Mesodermal cell (in vitro differentiated cells): ENCODE data around the gene PTPRG.

Source experiments
- H3K27ac ChIP-seq: 2 replicates; pipeline ENCODE4 v1.7.0; 2013; ENCODE audit warnings: mild to moderate bottlenecking, low read depth, low read length, moderate library complexity; ENCODE audit not compliant: severe bottlenecking
- H3K36me3 ChIP-seq: 2 replicates; pipeline ENCODE4 v1.7.1; 2013; ENCODE audit warnings: mild to moderate bottlenecking, low read length, moderate library complexity; ENCODE audit not compliant: control insufficient read depth, insufficient read depth
- H3K4me1 ChIP-seq: one replicate; pipeline ENCODE4 v1.7.1; 2013; ENCODE audit warnings: mild to moderate bottlenecking, low read length; ENCODE audit not compliant: insufficient read depth, control insufficient read depth, poor library complexity, severe bottlenecking
- H3K4me3 ChIP-seq: 2 replicates; pipeline ENCODE4 v1.7.0; 2013; ENCODE audit warnings: low read length, control low read depth, mild to moderate bottlenecking; ENCODE audit not compliant: insufficient read depth, poor library complexity, severe bottlenecking; ENCODE audit errors: extremely low read depth
- H3K9me3 ChIP-seq: 2 replicates; pipeline ENCODE4 v1.7.1; 2013; ENCODE audit warnings: mild to moderate bottlenecking, low read length, moderate library complexity; ENCODE audit not compliant: control insufficient read depth
- WGBS, 2 experiments: methylation state at CpG; one replicate each; pipeline ENCODE4 v1.1.5; 2013; ENCODE audit warnings: missing lambda C conversion rate in 2 of 2; ENCODE audit not compliant: insufficient coverage in 2 of 2; 5-methylcytosine and 5-hydroxymethylcytosine counted together

The PTPRG gene

DNA sequence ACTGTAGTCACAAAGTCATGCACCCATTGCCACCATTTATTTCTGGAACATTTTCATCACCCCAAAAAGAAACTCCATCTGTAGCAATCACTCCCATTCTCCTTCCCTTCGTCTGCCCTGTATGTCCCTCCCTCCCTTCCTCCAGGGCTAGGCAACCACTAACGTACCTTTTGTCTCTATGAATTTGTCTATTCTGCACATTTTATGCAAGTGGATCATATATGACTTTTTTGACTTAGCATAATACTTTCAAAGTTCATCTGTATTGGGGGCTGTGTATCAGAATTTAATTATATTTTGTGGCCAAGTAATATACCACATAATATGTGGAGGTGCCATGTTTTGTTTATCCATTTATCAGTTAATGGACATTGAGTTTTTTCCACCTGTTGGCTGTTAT, 610.4 kb downstream of the PTPRG start:
- WGBS, 2 experiments: 67% methylated on average over 1 of the region's 2 CpGs; no CpG with 5 or more reads in 1 of the 2 experiments
- Histone ChIP-seq H3K4me3 (no peak overlapping the region), H3K4me1 (peaks cover 35% of the 10 kb centered on the region), H3K36me3 (peaks cover 35% of the 10 kb centered on the region), H3K27ac (no peak overlapping the region), H3K9me3 (peaks cover 10% of the 10 kb centered on the region)

DNA sequence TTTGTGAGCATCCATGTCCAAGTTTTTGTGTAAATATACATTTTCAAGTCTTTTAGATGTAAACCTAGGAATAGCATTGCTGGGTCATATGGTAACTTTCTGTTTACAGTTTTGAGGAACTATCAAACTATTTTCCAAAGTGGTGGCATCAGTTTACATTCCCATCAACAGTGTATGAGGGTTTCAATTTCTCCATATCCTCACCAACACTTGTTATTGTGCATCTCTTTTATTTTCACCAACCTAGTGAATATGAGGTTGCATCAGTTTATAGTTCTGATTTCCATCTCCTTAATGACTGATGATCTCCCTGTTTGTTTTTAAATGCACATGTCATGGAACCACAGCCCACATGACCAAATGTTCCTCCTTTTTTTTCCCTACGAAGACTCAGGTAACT, 610.8 kb downstream of the PTPRG start:
- WGBS, 2 experiments: no CpG with 5 or more reads among the region's 1 CpG
- H3K9me3 ChIP-seq: peaks cover 10% of the 10 kb centered on the region
- peaks cover 35% of the 10 kb centered on the region for H3K4me1 ChIP-seq
- no peak overlapping the region for H3K4me3 ChIP-seq
- H3K36me3 ChIP-seq: peaks cover 35% of the 10 kb centered on the region
- H3K27ac ChIP-seq: no peak overlapping the region

DNA sequence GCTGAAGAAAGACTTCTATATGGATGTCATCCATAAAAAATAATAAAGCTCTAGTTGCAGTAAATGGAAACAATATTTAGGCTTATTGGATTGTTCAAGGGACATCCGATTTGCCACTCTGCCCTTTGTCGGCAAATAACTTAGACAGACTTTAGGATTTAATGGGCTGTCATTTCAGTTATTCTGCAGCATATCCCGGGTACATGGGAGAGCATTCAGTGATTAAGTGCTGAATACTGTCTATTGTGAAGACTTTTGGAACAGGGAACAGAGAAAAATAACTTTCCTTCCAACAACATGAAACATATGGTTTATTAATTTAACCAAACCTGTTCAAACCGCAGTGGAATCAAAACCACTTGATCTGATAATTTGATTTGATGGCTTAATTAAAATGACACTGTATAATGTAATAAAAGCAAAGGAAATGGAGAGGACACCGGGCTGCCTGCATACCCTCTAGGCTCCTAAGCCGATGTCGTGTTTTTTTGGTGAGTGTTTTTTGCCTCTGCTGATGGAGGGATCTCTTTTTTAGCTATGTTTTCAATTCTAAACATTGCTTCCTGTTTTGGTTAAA, 612.7 kb downstream of the PTPRG start:
- H3K9me3 ChIP-seq: peaks cover 10% of the 10 kb centered on the region
- no peak overlapping the region for H3K4me3 ChIP-seq
- H3K4me1 ChIP-seq: peaks cover 22% of the 10 kb centered on the region
- no peak overlapping the region for H3K27ac ChIP-seq
- H3K36me3 ChIP-seq: peaks cover 25% of the 10 kb centered on the region
- 94 to 98% methylated on average over 2 to 3 of the region's 7 CpGs for WGBS, 2 experiments

DNA sequence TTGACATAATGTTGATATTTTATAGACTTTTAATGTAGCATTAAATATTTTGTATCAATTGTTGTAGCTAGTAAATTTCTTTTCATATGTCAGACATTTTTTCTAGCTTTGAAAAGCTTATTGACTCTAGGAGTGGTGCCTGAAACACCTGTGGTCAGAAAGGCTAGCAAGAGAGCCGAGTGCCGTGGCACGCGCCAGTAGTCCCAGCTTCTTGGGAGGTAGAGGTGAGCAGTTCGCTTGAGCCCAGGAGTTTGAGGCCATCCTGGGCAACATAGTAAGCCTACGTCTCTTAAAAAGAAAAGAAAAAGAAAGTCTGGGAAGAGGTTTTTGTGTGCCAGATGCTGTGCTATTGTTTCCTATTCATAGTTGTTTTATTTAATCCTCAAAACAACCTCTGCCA, 613.8 kb downstream of the PTPRG start:
- peaks cover 10% of the 10 kb centered on the region for H3K9me3 ChIP-seq
- H3K4me3 ChIP-seq: no peak overlapping the region
- peaks cover 11% of the 10 kb centered on the region for H3K4me1 ChIP-seq
- H3K36me3 ChIP-seq: peaks cover 24% of the 10 kb centered on the region
- WGBS, 2 experiments: 94 to 99% methylated on average over 5 to 6 of the region's 6 CpGs
- no peak overlapping the region for H3K27ac ChIP-seq

DNA sequence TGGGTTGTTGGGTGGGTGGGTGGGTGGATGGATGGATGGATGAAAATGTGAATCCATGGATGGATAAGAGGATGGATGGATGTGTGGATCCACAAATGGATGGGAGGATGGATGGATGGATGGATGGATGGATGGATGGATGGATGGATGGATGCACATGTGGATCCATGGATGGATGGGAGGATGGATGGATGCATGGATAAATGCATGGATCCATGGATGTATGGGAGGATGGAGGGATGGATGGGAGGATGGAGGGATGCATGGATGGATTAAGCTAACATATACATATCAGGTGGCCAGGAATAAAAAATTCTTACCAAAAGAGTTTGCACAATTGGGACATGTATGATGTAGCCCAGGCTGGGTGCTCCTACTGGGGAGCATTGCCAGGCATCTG, 616.7 kb downstream of the PTPRG start:
- peaks cover 7% of the 10 kb centered on the region for H3K36me3 ChIP-seq
- no peak overlapping the region for H3K27ac ChIP-seq
- H3K9me3 ChIP-seq: no peaks in the 10 kb centered on the region
- no peak overlapping the region for H3K4me3 ChIP-seq
- no peaks in the 10 kb centered on the region for H3K4me1 ChIP-seq

DNA sequence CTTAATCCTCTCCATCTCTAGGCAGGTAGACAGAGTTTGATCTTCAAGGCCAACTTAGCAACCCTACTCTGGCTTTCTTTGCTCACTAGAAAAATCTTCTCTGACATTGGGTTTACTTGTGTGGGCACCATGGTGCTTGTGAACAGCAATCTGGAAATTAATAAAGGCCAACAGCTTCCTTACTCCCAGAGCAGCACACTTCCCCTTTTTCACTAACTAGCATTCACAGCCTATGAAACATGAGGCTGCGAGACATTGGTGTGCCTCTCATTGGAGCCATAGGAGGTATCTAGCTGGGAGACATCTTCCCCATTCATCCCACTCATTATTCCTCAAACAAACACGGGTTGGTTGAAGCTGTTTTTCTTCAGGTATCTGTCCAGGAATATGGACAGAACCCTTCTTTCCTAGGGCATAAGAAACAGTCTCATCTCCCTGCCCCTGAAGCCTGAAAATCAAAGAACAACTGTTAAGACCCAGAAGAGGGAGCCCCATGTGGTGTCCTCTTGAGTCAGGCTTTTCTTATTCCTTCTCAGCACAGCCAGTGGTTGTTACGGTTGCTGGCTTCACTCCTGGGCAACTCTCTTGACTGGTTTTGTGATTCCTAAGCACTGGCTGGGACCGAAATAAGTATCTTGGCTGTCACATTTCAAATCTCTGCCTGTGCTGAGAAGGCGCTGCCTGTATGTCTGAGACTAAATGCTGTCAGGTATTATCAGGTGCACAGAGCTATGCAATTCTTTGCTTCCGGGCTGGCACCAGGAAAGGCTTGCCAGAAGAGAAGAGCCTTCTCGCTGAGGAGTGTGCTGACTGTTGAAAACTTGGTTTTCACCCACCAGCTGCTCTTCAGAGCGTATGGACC, 617.6 kb downstream of the PTPRG start:
- Histone ChIP-seq H3K9me3 (no peaks in the 10 kb centered on the region), H3K4me3 (no peak overlapping the region), H3K4me1 (peaks cover 1% of the 10 kb centered on the region), H3K27ac (no peak overlapping the region), H3K36me3 (no peaks in the 10 kb centered on the region)
- 89 to 91% methylated on average over 7 to 8 of the region's 8 CpGs for WGBS, 2 experiments

DNA sequence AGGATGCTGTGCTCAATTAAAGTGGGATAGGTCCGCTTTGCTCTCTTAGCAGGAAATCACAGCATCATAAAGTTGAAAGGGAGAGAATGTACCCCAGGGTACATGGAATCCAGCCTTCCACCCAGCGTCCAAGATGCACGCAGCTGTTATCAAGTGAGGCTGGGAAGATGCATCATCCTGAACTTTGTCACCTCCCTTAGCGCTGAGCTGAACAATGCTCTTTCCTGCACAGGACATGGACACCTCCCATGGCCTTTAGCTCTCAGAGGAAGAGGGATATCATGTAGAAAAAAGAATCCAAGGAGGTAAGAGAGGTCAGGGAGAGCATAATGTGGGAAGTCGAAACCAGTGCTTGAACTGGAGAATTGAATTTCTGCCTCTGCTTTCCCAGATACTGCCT, 619.1 kb downstream of the PTPRG start:
- H3K9me3 ChIP-seq: no peaks in the 10 kb centered on the region
- no peak overlapping the region for H3K4me3 ChIP-seq
- no peak overlapping the region for H3K27ac ChIP-seq
- H3K36me3 ChIP-seq: no peaks in the 10 kb centered on the region
- 91 to 93% methylated on average over 5 of the region's 5 CpGs for WGBS, 2 experiments
- peaks cover 4% of the 10 kb centered on the region for H3K4me1 ChIP-seq

DNA sequence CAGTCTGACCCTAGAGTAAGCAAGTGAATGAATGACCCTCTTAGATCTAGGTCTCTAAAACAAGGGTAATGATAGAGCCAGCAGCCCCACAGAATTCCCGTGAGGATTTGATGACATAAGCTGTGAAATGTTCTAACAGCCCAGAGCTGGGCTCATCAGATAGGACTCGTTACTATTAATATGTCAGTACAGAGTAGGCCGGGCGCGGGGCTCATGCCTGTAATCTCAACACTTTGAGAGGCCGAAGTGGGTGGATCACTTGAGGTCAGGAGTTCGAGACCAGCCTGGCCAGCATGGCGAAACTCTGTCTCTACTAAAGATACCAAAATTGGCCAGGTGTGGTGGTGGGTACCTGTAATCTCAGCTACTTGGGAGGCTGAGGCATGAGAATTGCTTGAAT, 621.7 kb downstream of the PTPRG start:
- 88 to 97% methylated on average over 5 to 8 of the region's 8 CpGs for WGBS, 2 experiments
- no peak overlapping the region for H3K4me3 ChIP-seq
- H3K27ac ChIP-seq: no peak overlapping the region
- H3K36me3 ChIP-seq: no peaks in the 10 kb centered on the region
- peaks cover 4% of the 10 kb centered on the region for H3K4me1 ChIP-seq
- no peaks in the 10 kb centered on the region for H3K9me3 ChIP-seq

DNA sequence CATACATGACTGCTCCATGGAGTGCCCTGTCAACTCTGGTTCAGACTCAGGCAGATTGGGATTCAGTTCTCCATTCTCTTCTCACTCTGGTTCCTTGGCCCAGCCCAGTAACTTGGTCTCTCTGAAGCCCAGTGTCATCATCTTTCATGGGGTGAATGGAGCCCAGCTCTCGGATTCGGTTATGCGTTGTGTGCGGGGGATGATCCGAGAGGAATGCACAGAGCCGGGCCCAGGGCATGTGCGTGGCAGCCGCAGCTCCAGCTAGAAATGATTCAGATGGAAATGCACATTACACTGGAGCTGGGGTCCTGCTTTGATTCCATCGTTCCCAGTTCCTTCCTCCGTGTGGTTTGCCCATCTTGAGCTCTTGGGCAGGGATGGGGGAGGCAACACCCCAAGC, 622.6 kb downstream of the PTPRG start:
- H3K36me3 ChIP-seq: no peaks in the 10 kb centered on the region
- H3K27ac ChIP-seq: no peak overlapping the region
- H3K4me3 ChIP-seq: no peak overlapping the region
- 85 to 88% methylated on average over 8 to 10 of the region's 10 CpGs for WGBS, 2 experiments
- no peaks in the 10 kb centered on the region for H3K9me3 ChIP-seq
- H3K4me1 ChIP-seq: peaks cover 4% of the 10 kb centered on the region

DNA sequence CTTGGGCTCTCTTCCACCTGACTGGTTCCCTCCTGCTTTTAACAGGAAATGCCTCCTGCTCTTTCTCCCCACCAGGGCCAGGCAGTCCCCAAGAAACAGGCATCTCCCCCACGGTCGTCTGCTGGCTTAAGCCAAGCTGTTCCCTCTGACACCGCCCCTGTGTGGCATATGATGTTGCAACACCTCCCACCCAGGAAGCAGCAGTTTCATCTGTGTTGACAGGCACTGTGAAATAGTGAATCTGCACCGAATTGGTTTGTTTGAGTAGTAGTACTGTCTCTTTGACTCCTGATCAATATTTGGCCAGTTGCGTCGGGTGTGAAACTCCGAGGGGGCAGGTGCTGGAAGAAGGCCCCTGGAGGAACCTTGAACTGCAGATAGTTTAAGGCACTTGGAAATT, 623.2 kb downstream of the PTPRG start:
- no peaks in the 10 kb centered on the region for H3K9me3 ChIP-seq
- peaks cover 4% of the 10 kb centered on the region for H3K4me1 ChIP-seq
- H3K27ac ChIP-seq: no peak overlapping the region
- H3K36me3 ChIP-seq: no peaks in the 10 kb centered on the region
- H3K4me3 ChIP-seq: no peak overlapping the region
- 89 to 100% methylated on average over 1 to 6 of the region's 7 CpGs for WGBS, 2 experiments

DNA sequence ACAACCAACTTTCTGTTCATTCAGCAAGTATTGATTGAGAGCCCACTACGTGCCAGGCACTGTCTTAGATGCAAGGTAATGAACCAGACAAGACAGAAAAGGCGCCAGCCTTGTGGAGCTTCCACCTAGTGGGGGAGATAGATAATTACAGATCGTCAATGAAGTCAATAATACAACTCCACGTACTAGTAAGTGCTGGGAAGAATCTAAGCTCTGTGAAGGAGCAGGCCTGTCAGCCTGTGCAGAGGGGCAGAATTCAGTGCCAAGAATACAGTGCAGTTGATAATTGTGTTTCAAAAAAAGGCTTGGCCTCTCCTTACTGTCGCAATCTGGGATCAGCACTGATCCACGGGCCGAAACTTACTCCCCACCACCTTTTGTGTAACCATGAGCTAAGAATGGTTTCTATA, 625.7 kb downstream of the PTPRG start:
- peaks cover 5% of the 10 kb centered on the region for H3K36me3 ChIP-seq
- 71 to 74% methylated on average over 3 of the region's 7 CpGs for WGBS, 2 experiments

More for the DNA sequence above, 625.7 kb downstream of the PTPRG start:
- Histone ChIP-seq H3K27ac (no peak overlapping the region), H3K4me3 (no peak overlapping the region), H3K4me1 (peaks cover 4% of the 10 kb centered on the region), H3K9me3 (no peaks in the 10 kb centered on the region)
